NCI-H226 (cell line): Measurements from ENCODE around the gene LDLRAD4.
"Not testable (repeated sequence)": the region's sequence is repeated elsewhere in the genome, so short reads cannot be mapped to it uniquely, and the experiment has no call there.

Experiments
- DNase-seq: peaks from one replicate; pipeline ENCODE4 v3.0.0-alpha.2; 2015

Gene LDLRAD4

GRCh38 chr18:13658436-13659204, 440.1 kb downstream of the LDLRAD4 start:
- DNase-seq = no peak

- no peak for DNase-seq
These were observed 441.9 kb downstream of the LDLRAD4 start for GRCh38 chr18:13660510-13660909.

- no peak for DNase-seq
These were observed 442.7 kb downstream of the LDLRAD4 start for GRCh38 chr18:13661051-13661778.

GRCh38 chr18:13661779-13662256, 443.3 kb downstream of the LDLRAD4 start:
- no peak for DNase-seq

DNA sequence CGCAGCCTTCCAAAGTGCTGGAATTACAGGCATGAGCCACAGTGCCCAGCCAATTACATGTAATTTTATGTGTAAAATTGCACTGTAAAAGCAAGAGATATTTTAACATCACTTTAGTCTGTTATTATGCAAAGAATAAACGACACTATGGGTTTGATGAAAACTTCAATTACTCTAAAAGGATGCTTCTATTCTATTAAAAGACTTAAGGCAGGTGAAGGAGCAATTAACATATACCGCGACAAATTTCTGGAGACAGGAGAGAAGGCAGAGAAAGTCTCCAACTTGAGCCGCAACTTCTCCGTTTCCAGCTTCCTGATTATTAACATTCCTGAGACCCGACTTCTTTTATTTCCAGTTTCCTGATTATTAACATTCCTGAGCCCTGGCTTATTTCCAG, 454.1 kb downstream of the LDLRAD4 start:
- DNase-seq = no peak

- no peak for DNase-seq
These were observed 457.9 kb downstream of the LDLRAD4 start for GRCh38 chr18:13676471-13676870.

DNA sequence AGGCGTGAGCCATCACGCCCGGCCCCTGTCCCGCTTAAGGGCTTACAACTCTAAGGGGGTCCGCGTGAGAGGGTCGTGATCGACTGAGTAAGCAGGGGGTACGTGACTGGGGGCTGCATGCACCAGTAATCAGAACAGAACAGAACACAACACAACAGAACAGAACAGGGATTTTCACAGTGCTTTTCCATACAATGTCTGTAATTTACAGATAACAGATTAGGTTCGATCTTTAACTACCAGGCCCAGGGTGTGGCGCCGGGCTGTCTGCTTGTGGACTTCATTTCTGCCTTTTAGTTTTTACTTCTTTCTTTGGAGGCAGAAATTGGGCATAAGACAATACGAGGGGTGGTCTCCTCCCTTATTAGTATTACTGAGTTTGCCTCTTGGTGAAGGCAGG, 458.8 kb downstream of the LDLRAD4 start:
- DNase-seq = not testable (repeated sequence)

DNA sequence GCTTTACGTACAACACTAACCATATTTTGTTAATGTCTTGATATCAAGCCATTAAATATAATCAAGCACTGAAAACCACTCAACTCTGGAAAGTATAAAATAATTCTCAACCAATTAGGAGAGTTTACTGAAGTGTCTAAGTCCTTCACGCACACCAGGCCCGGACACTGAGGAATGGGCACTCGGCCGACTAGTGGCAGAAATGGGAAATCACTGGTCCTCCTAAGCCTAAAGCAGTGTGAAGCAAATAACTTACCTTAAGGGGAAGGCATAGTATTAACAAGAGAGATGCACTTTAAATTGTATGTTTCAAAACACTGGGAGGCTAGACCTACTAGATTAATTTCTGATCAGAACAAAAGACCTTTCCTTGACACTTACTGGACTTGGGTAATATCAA, 462.1 kb downstream of the LDLRAD4 start:
- no peak for DNase-seq

- DNase-seq = no peak
These were observed 463.1 kb downstream of the LDLRAD4 start for GRCh38 chr18:13681701-13682100.

- DNase-seq = no peak
These were observed 466.0 kb downstream of the LDLRAD4 start for GRCh38 chr18:13684546-13684945.

DNA sequence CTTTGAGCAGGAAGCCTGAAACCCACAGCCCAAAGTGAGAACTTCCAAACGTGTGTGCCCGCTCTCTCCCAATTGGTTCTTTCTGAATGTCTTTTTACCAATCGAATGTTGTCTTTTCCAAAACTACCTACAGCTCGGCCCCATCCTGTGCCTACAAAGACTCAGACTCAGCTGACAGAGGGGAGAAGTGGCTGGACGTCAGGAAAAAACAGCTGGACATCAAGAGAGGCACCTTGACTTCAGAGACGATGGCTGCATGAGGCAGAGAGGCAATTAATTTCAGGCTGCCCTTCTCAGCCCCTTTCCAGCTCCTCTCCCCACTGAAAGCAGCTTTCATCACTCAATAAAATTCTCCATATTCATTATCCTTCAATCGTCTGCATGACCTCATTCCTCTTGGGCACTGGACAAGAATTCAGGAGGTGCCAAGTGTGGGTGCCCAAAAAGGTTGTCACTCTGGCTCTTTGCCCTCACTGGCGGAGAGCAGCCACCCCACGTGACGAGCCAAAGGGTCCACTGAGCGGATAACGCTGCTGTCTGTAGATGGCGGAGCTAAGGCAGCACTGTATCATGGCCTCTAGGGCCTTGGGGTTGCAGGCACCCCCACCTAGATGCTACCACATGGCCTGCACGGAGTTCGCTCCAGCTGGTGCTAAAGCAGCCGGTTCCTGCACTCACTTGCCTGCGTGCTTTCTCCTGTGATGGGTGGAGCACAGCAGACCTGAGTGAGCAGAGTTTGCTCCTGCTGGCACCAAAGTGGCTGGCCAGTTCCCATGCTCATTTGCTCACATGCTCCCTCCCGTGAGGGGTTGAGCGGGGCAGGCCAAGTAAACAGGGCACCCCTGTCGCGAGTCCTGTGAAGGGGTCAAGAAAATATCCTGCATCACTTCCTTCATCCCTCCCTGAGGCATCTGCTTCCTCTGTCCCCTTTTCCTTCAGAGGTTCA, 469.9 kb downstream of the LDLRAD4 start:
- no peak for DNase-seq

DNA sequence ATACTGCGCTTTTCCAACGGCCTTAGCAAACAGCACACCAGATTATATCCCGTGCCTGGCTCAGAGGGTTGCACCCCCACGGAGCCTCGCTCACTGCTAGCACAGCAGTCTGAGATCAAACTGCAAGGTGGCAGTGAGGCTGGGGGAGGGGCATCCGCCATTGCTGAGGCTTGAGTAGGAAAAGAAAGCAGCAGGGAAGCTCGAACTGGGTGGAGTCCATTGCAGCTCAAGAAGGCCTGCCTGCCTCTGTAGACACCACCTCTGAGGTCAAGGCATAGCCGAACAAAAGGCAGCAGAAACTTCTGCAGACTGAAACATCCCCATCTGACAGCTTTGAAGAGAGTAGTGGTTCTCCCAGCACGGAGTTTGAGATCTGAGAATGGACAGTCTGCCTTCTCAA, 471.5 kb downstream of the LDLRAD4 start:
- DNase-seq = not testable (repeated sequence)

DNA sequence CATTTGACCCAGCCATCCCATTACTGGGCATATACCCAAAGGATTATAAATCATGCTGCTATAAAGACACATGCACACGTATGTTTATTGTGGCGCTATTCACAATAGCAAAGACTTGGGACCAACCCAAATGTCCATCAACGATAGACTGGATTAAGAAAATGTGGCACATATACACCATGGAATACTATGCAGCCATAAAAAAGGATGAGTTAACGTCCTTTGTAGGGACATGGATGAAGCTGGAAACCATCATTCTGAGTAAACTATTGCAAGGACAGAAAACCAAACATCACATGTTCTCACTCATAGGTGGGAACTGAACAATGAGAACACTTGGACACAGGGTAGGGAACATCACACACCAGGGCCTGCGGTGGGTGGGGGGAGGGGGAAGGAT, 476.8 kb downstream of the LDLRAD4 start:
- DNase-seq = not testable (repeated sequence)

DNA sequence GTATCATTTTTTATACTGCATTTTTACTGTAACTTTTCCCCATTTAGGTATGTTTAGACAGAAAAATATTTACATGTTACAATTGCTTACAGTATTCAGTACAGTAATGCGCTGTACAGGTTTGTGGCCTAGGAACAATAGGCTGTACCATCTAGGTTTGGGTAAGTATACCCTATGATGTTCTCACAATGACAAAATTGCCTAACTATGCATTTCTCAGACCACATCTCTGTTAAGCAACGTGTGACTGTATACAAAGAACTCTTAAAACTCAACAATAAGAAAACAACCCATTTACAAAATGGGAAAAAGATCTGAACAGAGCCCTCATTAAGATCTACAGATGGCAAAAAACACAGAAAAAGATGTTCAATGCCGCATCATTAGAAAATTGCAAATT, 478.4 kb downstream of the LDLRAD4 start:
- DNase-seq = no peak

DNA sequence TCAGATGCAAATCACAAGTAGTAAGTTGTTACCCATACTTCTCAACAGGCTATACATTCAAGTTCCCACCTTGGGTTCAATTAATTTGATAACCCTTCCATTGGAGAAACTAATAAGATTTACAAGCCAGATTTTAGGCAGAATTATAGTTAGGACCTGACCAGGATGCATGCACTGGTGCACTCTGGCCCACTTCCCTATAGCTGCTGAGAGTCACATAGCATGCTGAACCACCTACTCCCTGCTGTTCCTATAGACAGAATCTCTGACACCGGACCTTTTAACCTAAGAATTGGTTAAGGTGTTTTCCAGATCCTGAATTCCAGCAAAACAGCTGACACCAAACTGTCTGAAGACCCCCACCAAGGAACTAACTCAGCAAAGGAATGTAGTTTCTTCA, 481.6 kb downstream of the LDLRAD4 start:
- DNase-seq = no peak
